HEK293 (cell line): ENCODE data around the gene PCDH9.

Source experiments
- CTCF ChIA-PET: fragments of 350-600 bp; formaldehyde crosslinking; extraction: SDS; loops from one replicate; lab custom pipeline; 2021; ENCODE audit warnings: antibody characterized with exemption; lab: Yijun Ruan, JAX
- POLR2A ChIA-PET: fragments of 300-600 bp; formaldehyde crosslinking; extraction: SDS; loops from one replicate; lab custom pipeline; 2020; ENCODE audit warnings: antibody characterized with exemption, inconsistent platforms; lab: Yijun Ruan, JAX
- H3K27ac ChIP-seq: fragments of 200-500 bp; sonication (Bioruptor generic); 2 replicates; pipeline ENCODE4 v1.5.1; 2014; ENCODE audit warnings: low read depth, low read length, control low read depth, inconsistent platforms; ENCODE audit errors: extremely low read depth
- H3K36me3 ChIP-seq, 2 experiments: fragments of 200-500 bp in 1 of 2; sonication (Bioruptor generic) in 1 of 2; 1 replicate in 1 of 2; 2 replicates in 1 of 2; pipeline ENCODE4 v1.5.1; 2014 to 2017; ENCODE audit warnings: inconsistent platforms in 2 of 2, low read length in 2 of 2; ENCODE audit not compliant: control insufficient read depth in 2 of 2, insufficient read depth in 1 of 2
- H3K4me1 ChIP-seq: fragments of 200-500 bp; sonication (Bioruptor generic); 2 replicates; pipeline ENCODE4 v1.5.1; 2014; ENCODE audit warnings: mild to moderate bottlenecking, low read length, inconsistent platforms; ENCODE audit not compliant: control insufficient read depth, insufficient read depth
- H3K4me3 ChIP-seq: 2 replicates; pipeline ENCODE4 v1.5.1; 2011; ENCODE audit warnings: low read depth, mild to moderate bottlenecking, control low read depth, low read length, moderate library complexity
- H3K9me3 ChIP-seq: fragments of 200-500 bp; sonication (Bioruptor generic); 2 replicates; pipeline ENCODE4 v1.5.1; 2014; ENCODE audit warnings: low read depth, low read length, inconsistent platforms; ENCODE audit not compliant: control insufficient read depth, insufficient read depth
- ZEB2 ChIP-seq: fragments of 450-650 bp; formaldehyde crosslinking; IDR thresholded peaks from 2 replicates; pipeline ENCODE4 v1.5.1; 2016; ENCODE audit warnings: missing biosample characterization, missing genetic modification characterization
- ZFP3 ChIP-seq: fragments of 450-650 bp; formaldehyde crosslinking; IDR thresholded peaks from 2 replicates; pipeline ENCODE4 v1.5.1; 2016; ENCODE audit warnings: low read depth, missing biosample characterization, missing genetic modification characterization
- ZNF157 ChIP-seq: fragments of 450-650 bp; formaldehyde crosslinking; IDR thresholded peaks from 2 replicates; pipeline ENCODE4 v1.5.1; 2016; ENCODE audit warnings: missing biosample characterization, missing genetic modification characterization
- ZNF266 ChIP-seq: fragments of 450-650 bp; formaldehyde crosslinking; IDR thresholded peaks from 2 replicates; pipeline ENCODE4 v1.5.1; 2016; ENCODE audit warnings: missing biosample characterization, missing genetic modification characterization, low read depth
- ZNF335 ChIP-seq: fragments of 450-650 bp; formaldehyde crosslinking; conservative IDR thresholded peaks from 2 replicates; pipeline ENCODE4 v1.5.1; 2016; ENCODE audit warnings: missing biosample characterization, missing genetic modification characterization
- ZNF354C ChIP-seq: fragments of 450-650 bp; formaldehyde crosslinking; IDR thresholded peaks from 2 replicates; pipeline ENCODE4 v1.5.1; 2016; ENCODE audit warnings: missing biosample characterization, missing genetic modification characterization, low read depth, borderline replicate concordance
- ZNF560 ChIP-seq: fragments of 450-650 bp; formaldehyde crosslinking; IDR thresholded peaks from 2 replicates; pipeline ENCODE4 v1.5.1; 2017; ENCODE audit warnings: missing biosample characterization, missing genetic modification characterization, borderline replicate concordance
- ZNF571 ChIP-seq: fragments of 450-650 bp; formaldehyde crosslinking; IDR thresholded peaks from 2 replicates; pipeline ENCODE4 v1.5.0; 2017; ENCODE audit warnings: missing biosample characterization, missing genetic modification characterization
- ZNF585B ChIP-seq: fragments of 450-650 bp; formaldehyde crosslinking; IDR thresholded peaks from 2 replicates; pipeline ENCODE4 v1.5.1; 2016; ENCODE audit warnings: missing biosample characterization, missing genetic modification characterization
- ZNF664 ChIP-seq: fragments of 450-650 bp; formaldehyde crosslinking; IDR thresholded peaks from 2 replicates; pipeline ENCODE4 v1.5.1; 2016; ENCODE audit warnings: missing biosample characterization, missing genetic modification characterization
- ZSCAN30 ChIP-seq: fragments of 450-650 bp; IDR thresholded peaks from 2 replicates; pipeline ENCODE4 v1.5.1; 2018; ENCODE audit warnings: missing biosample characterization, mild to moderate bottlenecking, missing genetic modification characterization, moderate library complexity
- TF ChIP-seq, protein P1 (sequence below): fragments of 450-650 bp; formaldehyde crosslinking; IDR thresholded peaks from 2 replicates; pipeline ENCODE4 v1.5.1; 2016; ENCODE audit warnings: missing biosample characterization, missing genetic modification characterization, borderline replicate concordance
- TF ChIP-seq, protein P2 (sequence below): fragments of 450-650 bp; formaldehyde crosslinking; IDR thresholded peaks from 2 replicates; pipeline ENCODE4 v1.5.1; 2017; ENCODE audit warnings: missing biosample characterization, missing genetic modification characterization
- TF ChIP-seq, protein P3 (sequence below): fragments of 450-650 bp; formaldehyde crosslinking; IDR thresholded peaks from 2 replicates; pipeline ENCODE4; 2016; ENCODE audit warnings: missing biosample characterization, missing genetic modification characterization
- TF ChIP-seq, protein P4 (sequence below): fragments of 450-650 bp; formaldehyde crosslinking; IDR thresholded peaks from 2 replicates; pipeline ENCODE4 v1.5.1; 2016; ENCODE audit warnings: missing biosample characterization, missing genetic modification characterization

PCDH9 gene

DNA sequence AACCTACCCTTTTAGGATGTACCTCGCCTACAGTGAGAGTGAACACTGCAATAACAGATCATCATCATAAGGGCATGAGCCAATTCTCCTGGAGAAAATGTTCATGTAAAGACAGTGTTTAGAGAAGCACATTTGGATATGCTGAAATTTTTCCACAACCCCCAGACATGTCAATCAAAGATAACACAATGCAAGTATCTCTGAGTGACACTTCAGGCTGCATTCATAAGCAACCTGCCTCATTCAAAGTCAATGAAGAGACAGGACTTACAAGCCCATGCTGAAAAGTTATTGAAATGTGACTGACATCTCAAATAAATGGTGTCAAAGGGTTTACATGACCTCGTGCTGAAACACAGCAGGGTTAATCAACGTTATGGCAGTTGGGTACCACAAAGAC, 102.0 kb downstream of the PCDH9 start (continued):
- TF ChIP-seq, protein P1, sequence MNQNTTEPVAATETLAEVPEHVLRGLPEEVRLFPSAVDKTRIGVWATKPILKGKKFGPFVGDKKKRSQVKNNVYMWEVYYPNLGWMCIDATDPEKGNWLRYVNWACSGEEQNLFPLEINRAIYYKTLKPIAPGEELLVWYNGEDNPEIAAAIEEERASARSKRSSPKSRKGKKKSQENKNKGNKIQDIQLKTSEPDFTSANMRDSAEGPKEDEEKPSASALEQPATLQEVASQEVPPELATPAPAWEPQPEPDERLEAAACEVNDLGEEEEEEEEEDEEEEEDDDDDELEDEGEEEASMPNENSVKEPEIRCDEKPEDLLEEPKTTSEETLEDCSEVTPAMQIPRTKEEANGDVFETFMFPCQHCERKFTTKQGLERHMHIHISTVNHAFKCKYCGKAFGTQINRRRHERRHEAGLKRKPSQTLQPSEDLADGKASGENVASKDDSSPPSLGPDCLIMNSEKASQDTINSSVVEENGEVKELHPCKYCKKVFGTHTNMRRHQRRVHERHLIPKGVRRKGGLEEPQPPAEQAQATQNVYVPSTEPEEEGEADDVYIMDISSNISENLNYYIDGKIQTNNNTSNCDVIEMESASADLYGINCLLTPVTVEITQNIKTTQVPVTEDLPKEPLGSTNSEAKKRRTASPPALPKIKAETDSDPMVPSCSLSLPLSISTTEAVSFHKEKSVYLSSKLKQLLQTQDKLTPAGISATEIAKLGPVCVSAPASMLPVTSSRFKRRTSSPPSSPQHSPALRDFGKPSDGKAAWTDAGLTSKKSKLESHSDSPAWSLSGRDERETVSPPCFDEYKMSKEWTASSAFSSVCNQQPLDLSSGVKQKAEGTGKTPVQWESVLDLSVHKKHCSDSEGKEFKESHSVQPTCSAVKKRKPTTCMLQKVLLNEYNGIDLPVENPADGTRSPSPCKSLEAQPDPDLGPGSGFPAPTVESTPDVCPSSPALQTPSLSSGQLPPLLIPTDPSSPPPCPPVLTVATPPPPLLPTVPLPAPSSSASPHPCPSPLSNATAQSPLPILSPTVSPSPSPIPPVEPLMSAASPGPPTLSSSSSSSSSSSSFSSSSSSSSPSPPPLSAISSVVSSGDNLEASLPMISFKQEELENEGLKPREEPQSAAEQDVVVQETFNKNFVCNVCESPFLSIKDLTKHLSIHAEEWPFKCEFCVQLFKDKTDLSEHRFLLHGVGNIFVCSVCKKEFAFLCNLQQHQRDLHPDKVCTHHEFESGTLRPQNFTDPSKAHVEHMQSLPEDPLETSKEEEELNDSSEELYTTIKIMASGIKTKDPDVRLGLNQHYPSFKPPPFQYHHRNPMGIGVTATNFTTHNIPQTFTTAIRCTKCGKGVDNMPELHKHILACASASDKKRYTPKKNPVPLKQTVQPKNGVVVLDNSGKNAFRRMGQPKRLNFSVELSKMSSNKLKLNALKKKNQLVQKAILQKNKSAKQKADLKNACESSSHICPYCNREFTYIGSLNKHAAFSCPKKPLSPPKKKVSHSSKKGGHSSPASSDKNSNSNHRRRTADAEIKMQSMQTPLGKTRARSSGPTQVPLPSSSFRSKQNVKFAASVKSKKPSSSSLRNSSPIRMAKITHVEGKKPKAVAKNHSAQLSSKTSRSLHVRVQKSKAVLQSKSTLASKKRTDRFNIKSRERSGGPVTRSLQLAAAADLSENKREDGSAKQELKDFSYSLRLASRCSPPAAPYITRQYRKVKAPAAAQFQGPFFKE (tag by site-specific recombination) = no peak
- TF ChIP-seq ZNF571 (tag by site-specific recombination) (no peak), ZNF157 (tag by site-specific recombination) (no peak), ZNF560 (no peak), ZNF266 (tag by site-specific recombination) (no peak)

DNA sequence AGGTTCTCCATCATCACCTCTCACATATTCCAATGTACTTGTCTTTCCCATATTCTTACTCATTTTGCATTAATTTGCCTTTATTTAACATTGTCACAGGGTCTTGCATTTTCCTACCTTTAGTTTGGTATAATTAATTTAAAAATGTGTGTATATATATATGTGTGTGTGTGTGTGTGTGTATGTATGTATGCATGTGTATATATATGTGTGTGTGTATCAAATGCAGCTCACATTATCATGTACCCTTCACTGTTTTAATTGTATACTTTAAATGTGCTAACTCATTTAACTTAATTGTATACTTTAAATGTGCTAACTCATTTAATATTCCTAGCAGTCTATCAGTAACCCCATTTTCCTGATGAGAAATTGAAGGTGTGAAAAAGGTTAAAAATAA, 104.5 kb downstream of the PCDH9 start:
- Histone ChIP-seq H3K4me3 (no peak overlapping the region), H3K4me1 (no peaks in the 10 kb centered on the region), H3K36me3 (no peaks in the 10 kb centered on the region), H3K27ac (no peak overlapping the region), H3K9me3 (no peaks in the 10 kb centered on the region)
- POLR2A ChIA-PET = no interaction called here
- no peak for TF ChIP-seq ZEB2
- TF ChIP-seq ZNF664 (tag by site-specific recombination) = peak; percentile 92
- no peak for TF ChIP-seq ZNF335 (tag by site-specific recombination)
- TF ChIP-seq ZNF585B = no peak
- TF ChIP-seq, protein P1 (tag by site-specific recombination) = no peak
- CTCF ChIA-PET = no interaction called here

DNA sequence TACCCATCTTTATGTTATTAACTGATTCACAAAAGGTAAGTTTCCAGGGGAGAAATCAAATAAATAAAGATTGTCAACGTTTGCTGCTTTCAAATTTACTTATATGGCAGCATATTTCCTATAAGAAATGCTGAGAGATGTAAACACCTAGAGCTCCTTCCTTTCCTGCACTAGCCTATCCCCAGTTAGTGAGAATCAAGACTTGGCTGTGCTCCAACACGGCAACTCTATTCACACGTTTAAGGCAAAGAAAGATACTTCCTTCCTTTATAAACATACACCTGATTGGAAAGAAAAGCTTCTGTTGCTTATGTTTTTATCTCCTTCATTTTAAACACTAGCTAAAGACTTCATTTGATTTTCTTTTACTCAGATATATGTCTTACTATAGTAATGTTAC, 107.0 kb downstream of the PCDH9 start:
- Histone ChIP-seq H3K27ac (no peak overlapping the region), H3K4me3 (no peak overlapping the region), H3K4me1 (no peaks in the 10 kb centered on the region), H3K36me3 (no peaks in the 10 kb centered on the region), H3K9me3 (no peaks in the 10 kb centered on the region)
- ChIA-PET POLR2A (no interaction called here), CTCF (interaction anchor here (0.6 kb wide), 1 partner anchor 757 kb away, joined by 3 read pairs; no protein-coding TSS in a partner anchor)
- no peak for TF ChIP-seq ZNF354C (tag by site-specific recombination)
- TF ChIP-seq ZFP3 = no peak
- TF ChIP-seq, protein P2, sequence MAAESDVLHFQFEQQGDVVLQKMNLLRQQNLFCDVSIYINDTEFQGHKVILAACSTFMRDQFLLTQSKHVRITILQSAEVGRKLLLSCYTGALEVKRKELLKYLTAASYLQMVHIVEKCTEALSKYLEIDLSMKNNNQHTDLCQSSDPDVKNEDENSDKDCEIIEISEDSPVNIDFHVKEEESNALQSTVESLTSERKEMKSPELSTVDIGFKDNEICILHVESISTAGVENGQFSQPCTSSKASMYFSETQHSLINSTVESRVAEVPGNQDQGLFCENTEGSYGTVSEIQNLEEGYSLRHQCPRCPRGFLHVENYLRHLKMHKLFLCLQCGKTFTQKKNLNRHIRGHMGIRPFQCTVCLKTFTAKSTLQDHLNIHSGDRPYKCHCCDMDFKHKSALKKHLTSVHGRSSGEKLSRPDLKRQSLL (tag by site-specific recombination) = no peak
- TF ChIP-seq, protein P3, sequence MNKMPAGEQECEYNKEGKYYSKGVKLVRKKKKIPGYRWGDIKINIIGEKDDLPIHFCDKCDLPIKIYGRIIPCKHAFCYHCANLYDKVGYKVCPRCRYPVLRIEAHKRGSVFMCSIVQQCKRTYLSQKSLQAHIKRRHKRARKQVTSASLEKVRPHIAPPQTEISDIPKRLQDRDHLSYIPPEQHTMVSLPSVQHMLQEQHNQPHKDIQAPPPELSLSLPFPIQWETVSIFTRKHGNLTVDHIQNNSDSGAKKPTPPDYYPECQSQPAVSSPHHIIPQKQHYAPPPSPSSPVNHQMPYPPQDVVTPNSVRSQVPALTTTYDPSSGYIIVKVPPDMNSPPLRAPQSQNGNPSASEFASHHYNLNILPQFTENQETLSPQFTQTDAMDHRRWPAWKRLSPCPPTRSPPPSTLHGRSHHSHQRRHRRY (tag by site-specific recombination) = no peak
- no peak for TF ChIP-seq ZSCAN30 (tag by site-specific recombination)
- TF ChIP-seq, protein P4, sequence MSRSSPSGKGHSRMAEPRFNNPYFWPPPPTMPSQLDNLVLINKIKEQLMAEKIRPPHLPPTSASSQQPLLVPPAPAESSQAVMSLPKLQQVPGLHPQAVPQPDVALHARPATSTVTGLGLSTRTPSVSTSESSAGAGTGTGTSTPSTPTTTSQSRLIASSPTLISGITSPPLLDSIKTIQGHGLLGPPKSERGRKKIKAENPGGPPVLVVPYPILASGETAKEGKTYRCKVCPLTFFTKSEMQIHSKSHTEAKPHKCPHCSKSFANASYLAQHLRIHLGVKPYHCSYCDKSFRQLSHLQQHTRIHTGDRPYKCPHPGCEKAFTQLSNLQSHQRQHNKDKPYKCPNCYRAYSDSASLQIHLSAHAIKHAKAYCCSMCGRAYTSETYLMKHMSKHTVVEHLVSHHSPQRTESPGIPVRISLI (tag by site-specific recombination) = no peak
